LHCN-M2 (cell line): Measurements from ENCODE around the gene PLXNB2. TPM values are rescaled to one million over a fixed set of nuclear protein-coding genes. Genes with fewer than 3 reads are reported as not detected.
A peak's percentile ranks its signal among the peaks of the same experiment; 100 is the strongest.
"Not testable (repeated sequence)": the region's sequence is repeated elsewhere in the genome, so short reads cannot be mapped to it uniquely, and the experiment has no call there.

Source experiments
- DNase-seq: peaks from one replicate; pipeline ENCODE4 v3.0.0-alpha.2; 2012; ENCODE audit warnings: low read depth
- total RNA-seq: library from RNA; depleted of rRNA; stranded (reverse); fragments of >200 nt; gene quantifications from 2 replicates; pipeline ENCODE4 v1.2.3, GENCODE V29; 2014

The PLXNB2 gene
- total RNA-seq, 1 experiment from 2014 or later, result 148 TPM

- DNase-seq, result no peak
Observed at GRCh38 chr22:50281384-50281760, 26.1 kb downstream of the PLXNB2 start.

- DNase-seq, result no peak
Observed at GRCh38 chr22:50280708-50281383, 26.6 kb downstream of the PLXNB2 start.

GRCh38 chr22:50280022-50280707, 27.3 kb downstream of the PLXNB2 start:
- DNase-seq, result no peak

- DNase-seq, result no peak
Observed at GRCh38 chr22:50278956-50279619, 28.4 kb downstream of the PLXNB2 start.

- no peak for DNase-seq
Observed at GRCh38 chr22:50278461-50278860, 29.0 kb downstream of the PLXNB2 start.

GRCh38 chr22:50277761-50278160, 29.7 kb downstream of the PLXNB2 start:
- no peak for DNase-seq

- peak; percentile 51 for DNase-seq
Observed at GRCh38 chr22:50276143-50276542, 31.3 kb downstream of the PLXNB2 start.

GRCh38 chr22:50275181-50276055, 32.0 kb downstream of the PLXNB2 start:
- DNase-seq, result no peak

GRCh38 chr22:50274771-50275170, 32.7 kb downstream of the PLXNB2 start:
- no peak for DNase-seq

GRCh38 chr22:50274311-50274710, 33.1 kb downstream of the PLXNB2 start:
- peak; percentile 57 for DNase-seq

- DNase-seq, result not testable (repeated sequence)
Observed at GRCh38 chr22:50273781-50274180, 33.7 kb downstream of the PLXNB2 start.

GRCh38 chr22:50273352-50273751, 34.1 kb downstream of the PLXNB2 start:
- DNase-seq, result not testable (repeated sequence)

- no peak for DNase-seq
Observed at GRCh38 chr22:50272044-50272802, 35.2 kb downstream of the PLXNB2 start.

- peak; percentile 41 for DNase-seq
Observed at GRCh38 chr22:50271519-50271970, 35.9 kb downstream of the PLXNB2 start.

GRCh38 chr22:50270666-50271394, 36.6 kb downstream of the PLXNB2 start:
- DNase-seq, result peak; percentile 63

- no peak for DNase-seq
Observed at GRCh38 chr22:50269970-50270665, 37.3 kb downstream of the PLXNB2 start, which contains the start of gene MAPK11. Gene MAPK11, minus strand, starts transcription at chr22:50270380. Its CDS starts 88 bp downstream, at chr22:50270292.

GRCh38 chr22:50269573-50269969, 37.9 kb downstream of the PLXNB2 start:
- no peak for DNase-seq

GRCh38 chr22:50268655-50269113, 38.8 kb downstream of the PLXNB2 start:
- DNase-seq, result no peak
